Aorta (tissue), 5 donors: Measurements from ENCODE around the gene CHST7. TPM values are rescaled to one million over a fixed set of nuclear protein-coding genes. Genes with fewer than 3 reads are reported as not detected.

ENCODE experiments used
- ATAC-seq: fragments of 200-7000 bp; cut with Tn5 transposase; one replicate; pipeline ENCODE4 v1.9.1; 2022; ENCODE audit warnings: moderate library complexity; ENCODE audit not compliant: low FRiP score
- DNase-seq, 2 donors: peaks; one replicate each; pipeline ENCODE4 v3.0.0-alpha.2; 2020
- H3K27ac ChIP-seq, 2 donors: one replicate each; pipeline ENCODE4 v1.5.1; 2013; ENCODE audit warnings: low read length in 2 of 2, mild to moderate bottlenecking in 2 of 2, moderate library complexity in 2 of 2, control low read depth in 1 of 2, inconsistent platforms in 1 of 2, low read depth in 1 of 2
- H3K27me3 ChIP-seq, 2 donors: one replicate each; pipeline ENCODE4 v1.6.1; 2013; ENCODE audit warnings: control low read depth in 1 of 2, low read length in 1 of 2, mild to moderate bottlenecking in 1 of 2, moderate library complexity in 1 of 2; ENCODE audit not compliant: insufficient read depth in 2 of 2, control insufficient read depth in 1 of 2
- H3K36me3 ChIP-seq, 2 donors: one replicate each; pipeline ENCODE4 v1.6.1; 2013; ENCODE audit warnings: control low read depth in 1 of 2, low read length in 1 of 2, mild to moderate bottlenecking in 1 of 2; ENCODE audit not compliant: insufficient read depth in 2 of 2, control insufficient read depth in 1 of 2
- H3K4me1 ChIP-seq, 2 donors: one replicate each; pipeline ENCODE4 v1.6.1; 2013; ENCODE audit warnings: low read length in 2 of 2, control low read depth in 1 of 2, mild to moderate bottlenecking in 1 of 2, moderate library complexity in 1 of 2; ENCODE audit not compliant: insufficient read depth in 2 of 2, control insufficient read depth in 1 of 2
- H3K4me3 ChIP-seq, 2 donors: one replicate each; pipeline ENCODE4 v1.5.1; 2013; ENCODE audit warnings: low read length in 2 of 2, control low read depth in 1 of 2, mild to moderate bottlenecking in 1 of 2
- H3K9me3 ChIP-seq: one replicate; pipeline ENCODE4 v1.6.1; 2013; ENCODE audit warnings: mild to moderate bottlenecking, low read length; ENCODE audit not compliant: control insufficient read depth
- WGBS, 2 donors: extraction: QIAGEN DNeasy Blood & Tissue Kit; methylation state at CpG; one replicate each; pipeline ENCODE4 v1.1.7; 2013; 5-methylcytosine and 5-hydroxymethylcytosine counted together
- intact Hi-C, 2 donors: fragments of 100-400 bp; cut with DNase I; formaldehyde crosslinking; loops; one replicate each; pipeline versions ENCODE4 v1.14.2 to v1.15.0; 2022
- polyA plus RNA-seq, 2 donors: library from polyadenylated mRNA; stranded (reverse); fragments of 200-250 nt; gene quantifications; one replicate each; pipeline ENCODE4 v1.2.3, GENCODE V29; 2013
- total RNA-seq, 2 donors: library from RNA; stranded (reverse); fragmentation: NEBNext Ultra II Directional; extraction: Animal tissue kit (Norgen Biotek cat#: 25700); gene quantifications; one replicate each; pipeline ENCODE4 v1.2.1, GENCODE V29; 2021
- donor health status: healthy with polysubstance abuse.
- donor health status: Bipolar disorder and iron deficiency.
- donor health status: DM: no; HTN: no; CAD: no.
- donor health status: DM: no; HTN: no; CAD: no.
- donor health status: DM: yes; HTN: yes; CAD: no.

The CHST7 gene
- total and polyA plus RNA-seq, 4 donors: 1.0 to 9.4 (median 6.8) TPM

DNA sequence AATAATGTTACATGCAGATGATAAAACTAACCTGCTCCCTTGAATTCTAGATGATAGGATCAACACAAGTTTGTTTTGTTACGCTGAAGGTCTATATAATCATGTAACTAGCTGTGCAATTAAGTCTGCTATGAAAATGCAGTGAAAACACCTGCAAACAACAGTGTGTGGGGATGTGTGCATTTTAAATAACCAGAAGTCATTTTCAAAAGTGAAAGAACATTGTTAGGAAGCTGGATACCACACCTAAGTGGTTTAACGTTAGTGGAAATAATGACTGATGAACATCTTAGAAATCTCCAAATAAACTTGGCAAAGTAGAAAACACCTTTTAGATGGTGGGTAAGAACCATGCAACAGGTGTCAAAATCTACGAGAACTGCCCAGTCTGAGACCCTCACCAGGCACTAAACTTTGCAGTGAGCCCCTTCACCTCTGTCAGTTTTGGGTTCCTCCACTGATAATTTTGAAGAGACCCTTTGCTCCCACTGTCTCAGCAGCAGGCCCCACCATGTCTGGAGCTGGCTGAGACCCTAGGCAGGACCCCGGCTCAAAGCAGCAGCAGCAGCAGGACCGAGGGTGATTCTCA, 36.6 kb downstream of the CHST7 start:
- Histone ChIP-seq H3K36me3 (no peaks in the 10 kb centered on the region), H3K4me3 (no peak overlapping the region), H3K9me3 (no peaks in the 10 kb centered on the region), H3K4me1 (no peaks in the 10 kb centered on the region), H3K27me3 (no peaks in the 10 kb centered on the region), H3K27ac (no peak overlapping the region)
- ATAC-seq: no peak
- no peak for DNase-seq
- intact Hi-C loops: no loop called here
- 81 to 90% methylated on average over 5 of the region's 5 CpGs for WGBS, 2 donors

GRCh38 chrX:46611658-46612362, 38.2 kb downstream of the CHST7 start:
- WGBS, 2 donors: 79 to 87% methylated on average over 13 of the region's 13 CpGs
- no peak for DNase-seq
- Histone ChIP-seq H3K27ac (no peak overlapping the region), H3K4me3 (no peak overlapping the region), H3K9me3 (no peaks in the 10 kb centered on the region), H3K36me3 (no peaks in the 10 kb centered on the region), H3K4me1 (no peaks in the 10 kb centered on the region), H3K27me3 (no peaks in the 10 kb centered on the region)
- intact Hi-C loops: no loop called here
- no peak for ATAC-seq

DNA sequence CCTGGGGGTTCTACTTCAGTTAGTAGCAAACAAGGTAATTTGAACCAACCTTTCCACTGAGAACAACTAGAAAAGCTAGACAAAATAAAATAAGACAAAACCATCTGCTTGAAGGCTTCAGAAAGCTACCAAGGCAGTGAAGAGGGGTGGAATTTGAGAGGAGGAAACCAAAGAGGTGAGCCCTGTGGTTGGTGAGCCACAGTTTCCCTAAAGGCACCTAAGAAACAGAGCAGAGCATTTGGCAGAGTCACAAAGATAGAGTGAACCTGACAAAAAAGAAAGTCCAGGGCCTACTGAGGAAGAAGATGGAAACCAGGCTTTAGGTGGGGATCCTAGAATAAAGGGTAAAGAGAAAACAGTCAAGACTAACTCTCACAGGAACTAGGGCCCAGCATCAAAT, 44.3 kb downstream of the CHST7 start:
- Histone ChIP-seq H3K36me3 (no peaks in the 10 kb centered on the region), H3K4me3 (no peak overlapping the region), H3K27ac (no peak overlapping the region), H3K9me3 (no peaks in the 10 kb centered on the region), H3K27me3 (no peaks in the 10 kb centered on the region), H3K4me1 (peaks cover 0 to 1% of the 10 kb centered on the region in 2 donors)
- ATAC-seq: no peak
- DNase-seq: no peak
- intact Hi-C loops: no loop called here

- no peaks in the 10 kb centered on the region for H3K27me3 ChIP-seq
- intact Hi-C loops: no loop called here
- no peak for ATAC-seq
Measured at GRCh38 chrX:46618947-46619346, 45.4 kb downstream of the CHST7 start.

DNA sequence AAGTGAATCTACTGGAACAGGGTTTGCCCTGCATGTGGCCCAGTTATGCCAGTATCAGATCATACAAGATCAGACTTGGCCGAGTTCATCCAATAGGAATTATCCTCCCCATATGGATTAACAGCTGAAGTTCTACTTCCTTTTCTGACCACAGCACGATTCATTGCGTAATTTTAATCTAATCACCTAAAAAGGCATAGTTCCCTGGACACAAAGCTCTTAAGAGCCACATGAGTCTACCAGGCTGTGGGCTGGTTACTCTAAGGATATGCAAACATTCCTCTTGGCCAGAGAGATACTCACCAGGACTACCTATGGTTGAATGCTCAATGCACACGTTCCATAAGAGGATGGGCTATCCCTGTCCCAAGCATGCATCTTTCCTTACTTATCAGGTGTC, 46.9 kb downstream of the CHST7 start:
- H3K4me1 ChIP-seq: peaks cover 0 to 1% of the 10 kb centered on the region in 2 donors
- no peaks in the 10 kb centered on the region for H3K9me3 ChIP-seq
- intact Hi-C loops: no loop called here
- 77 to 94% methylated on average over 4 of the region's 4 CpGs for WGBS, 2 donors
- H3K4me3 ChIP-seq: no peak overlapping the region
- no peak for DNase-seq
- no peaks in the 10 kb centered on the region for H3K27me3 ChIP-seq
- no peak for ATAC-seq
- H3K27ac ChIP-seq: no peak overlapping the region
- no peaks in the 10 kb centered on the region for H3K36me3 ChIP-seq

More at GRCh38 chrX:46618947-46619346, 45.4 kb downstream of the CHST7 start:
- Histone ChIP-seq H3K36me3 (no peaks in the 10 kb centered on the region), H3K4me1 (peaks cover 0 to 1% of the 10 kb centered on the region in 2 donors), H3K9me3 (no peaks in the 10 kb centered on the region), H3K27ac (no peak overlapping the region), H3K4me3 (no peak overlapping the region)
- DNase-seq: no peak

- Histone ChIP-seq H3K27me3 (no peaks in the 10 kb centered on the region), H3K9me3 (no peaks in the 10 kb centered on the region), H3K4me3 (no peak overlapping the region), H3K4me1 (peaks cover 0 to 1% of the 10 kb centered on the region in 2 donors), H3K36me3 (no peaks in the 10 kb centered on the region), H3K27ac (no peak overlapping the region)
- ATAC-seq (no peak), DNase-seq (no peak)
- 12 to 29% methylated on average over 3 of the region's 3 CpGs for WGBS, 2 donors
- intact Hi-C loops: no loop called here
Measured at GRCh38 chrX:46621572-46621971, 48.0 kb downstream of the CHST7 start.

DNA sequence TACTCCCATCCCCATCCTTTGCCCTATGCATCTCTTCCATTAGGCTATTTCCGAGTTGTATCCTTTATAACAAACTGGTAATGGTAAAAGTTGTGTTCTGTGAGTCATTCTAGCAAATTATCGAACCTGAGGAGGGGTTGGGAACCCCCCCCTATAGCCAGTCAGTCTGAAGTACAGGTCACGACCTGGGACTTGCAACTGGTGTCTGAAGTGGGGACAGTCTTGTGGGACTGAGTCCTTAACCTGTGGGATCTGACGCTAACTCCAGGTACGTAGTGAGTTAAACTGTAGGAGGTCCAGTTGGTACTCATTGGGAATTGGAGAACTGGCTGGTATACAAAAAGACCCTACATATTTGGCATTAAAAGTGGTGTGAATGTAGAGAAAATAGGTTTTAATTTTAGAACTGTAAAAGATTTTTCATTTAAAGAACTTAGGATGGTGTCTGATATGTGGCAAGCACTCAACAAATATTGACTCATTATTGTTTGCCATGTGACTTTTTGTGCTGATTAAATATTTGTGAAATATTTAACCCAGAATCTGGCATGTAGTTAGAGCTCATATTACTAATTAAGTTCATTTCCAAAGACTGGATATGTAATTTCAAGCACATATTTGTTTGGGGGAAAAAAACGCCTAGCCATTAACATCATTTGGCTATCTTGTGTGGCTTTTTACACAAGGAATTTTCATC, 50.7 kb downstream of the CHST7 start:
- intact Hi-C loops: no loop called here
- ATAC-seq: no peak
- Histone ChIP-seq H3K36me3 (no peaks in the 10 kb centered on the region), H3K9me3 (no peaks in the 10 kb centered on the region), H3K4me1 (peaks cover 0 to 1% of the 10 kb centered on the region in 2 donors), H3K27me3 (no peaks in the 10 kb centered on the region), H3K27ac (no peak overlapping the region), H3K4me3 (no peak overlapping the region)
- no peak for DNase-seq
- WGBS, 2 donors: 71 to 97% methylated on average over 6 of the region's 6 CpGs

GRCh38 chrX:46626566-46626965, 53.0 kb downstream of the CHST7 start:
- Histone ChIP-seq H3K4me3 (no peak overlapping the region), H3K9me3 (no peaks in the 10 kb centered on the region), H3K4me1 (no peaks in the 10 kb centered on the region), H3K27me3 (no peaks in the 10 kb centered on the region), H3K27ac (no peak overlapping the region), H3K36me3 (no peaks in the 10 kb centered on the region)
- 78 to 93% methylated on average over 6 to 7 of the region's 7 CpGs for WGBS, 2 donors
- intact Hi-C loops: no loop called here
- DNase-seq (peak in 1 of 2 donors; percentile 53), ATAC-seq (no peak)

DNA sequence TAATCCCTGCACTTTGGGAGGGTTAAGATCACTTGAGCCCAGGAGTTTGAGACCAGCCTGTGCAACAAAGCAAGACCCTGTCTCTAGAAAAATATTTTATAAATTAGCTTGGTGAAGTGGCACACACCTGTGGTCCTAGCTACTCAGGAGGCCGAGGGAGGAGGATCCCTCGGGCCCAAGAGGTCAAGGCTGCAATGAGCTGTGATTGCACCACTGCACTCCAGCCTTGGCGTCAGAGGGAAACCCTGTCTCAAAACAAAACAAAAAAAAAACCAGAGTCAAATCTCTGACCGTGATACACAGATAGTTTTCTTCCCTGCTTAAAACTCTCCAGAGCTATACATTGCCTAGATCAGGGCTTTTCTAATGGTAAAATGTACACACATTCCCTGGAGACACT, 53.5 kb downstream of the CHST7 start:
- H3K9me3 ChIP-seq: no peaks in the 10 kb centered on the region
- DNase-seq (no peak), ATAC-seq (no peak)
- intact Hi-C loops: no loop called here
- no peaks in the 10 kb centered on the region for H3K4me1 ChIP-seq
- no peak overlapping the region for H3K27ac ChIP-seq
- 82 to 94% methylated on average over 4 of the region's 4 CpGs for WGBS, 2 donors
- no peak overlapping the region for H3K4me3 ChIP-seq
- H3K27me3 ChIP-seq: no peaks in the 10 kb centered on the region
- H3K36me3 ChIP-seq: no peaks in the 10 kb centered on the region
